Upper lobe of right lung (tissue), 1 donor: Measurements from ENCODE around the gene YIF1B. TPM values are rescaled to one million over a fixed set of nuclear protein-coding genes. Genes with fewer than 3 reads are reported as not detected.

Experiments used
- ATAC-seq: fragments of 200-7000 bp; cut with Tn5 transposase; one replicate; pipeline ENCODE4 v1.9.1; 2020; ENCODE audit warnings: mild to moderate bottlenecking, moderate library complexity
- DNase-seq: peaks from one replicate; pipeline ENCODE4 v3.0.0-alpha.2; 2020
- H3K27ac ChIP-seq: fragments of 200-600 bp; one replicate; pipeline ENCODE4 v1.8.0; 2022
- H3K27me3 ChIP-seq: fragments of 200-600 bp; one replicate; pipeline ENCODE4 v1.8.0; 2022; ENCODE audit warnings: mild to moderate bottlenecking
- H3K36me3 ChIP-seq: fragments of 200-600 bp; one replicate; pipeline ENCODE4 v1.8.0; 2022
- H3K4me1 ChIP-seq: fragments of 200-600 bp; one replicate; pipeline ENCODE4 v1.8.0; 2022
- H3K4me3 ChIP-seq: fragments of 200-600 bp; one replicate; pipeline ENCODE4 v1.8.0; 2022; ENCODE audit warnings: mild to moderate bottlenecking
- H3K9me3 ChIP-seq: fragments of 200-600 bp; one replicate; pipeline ENCODE4 v1.8.0; 2022
- intact Hi-C: fragments of 100-400 bp; cut with DNase I; formaldehyde crosslinking; loops from one replicate; pipeline ENCODE4 v1.11.0; 2022
- total RNA-seq: library from RNA; stranded (reverse); fragmentation: NEBNext Ultra II Directional; extraction: Animal tissue kit (Norgen Biotek cat#: 25700); gene quantifications from one replicate; pipeline ENCODE4 v1.2.1, GENCODE V29; 2021
- TF ChIP-seq, protein P1 (sequence below): fragments of 200-600 bp; IDR thresholded peaks from one replicate; pipeline ENCODE4 v1.8.0; 2022; ENCODE audit warnings: antibody characterized with exemption
- donor health status: DM: no; HTN: yes; CAD: no; lungs with severe emphysema.

YIF1B gene
- total RNA-seq, 1 donor from 2014 or later = 37.3 TPM

DNA sequence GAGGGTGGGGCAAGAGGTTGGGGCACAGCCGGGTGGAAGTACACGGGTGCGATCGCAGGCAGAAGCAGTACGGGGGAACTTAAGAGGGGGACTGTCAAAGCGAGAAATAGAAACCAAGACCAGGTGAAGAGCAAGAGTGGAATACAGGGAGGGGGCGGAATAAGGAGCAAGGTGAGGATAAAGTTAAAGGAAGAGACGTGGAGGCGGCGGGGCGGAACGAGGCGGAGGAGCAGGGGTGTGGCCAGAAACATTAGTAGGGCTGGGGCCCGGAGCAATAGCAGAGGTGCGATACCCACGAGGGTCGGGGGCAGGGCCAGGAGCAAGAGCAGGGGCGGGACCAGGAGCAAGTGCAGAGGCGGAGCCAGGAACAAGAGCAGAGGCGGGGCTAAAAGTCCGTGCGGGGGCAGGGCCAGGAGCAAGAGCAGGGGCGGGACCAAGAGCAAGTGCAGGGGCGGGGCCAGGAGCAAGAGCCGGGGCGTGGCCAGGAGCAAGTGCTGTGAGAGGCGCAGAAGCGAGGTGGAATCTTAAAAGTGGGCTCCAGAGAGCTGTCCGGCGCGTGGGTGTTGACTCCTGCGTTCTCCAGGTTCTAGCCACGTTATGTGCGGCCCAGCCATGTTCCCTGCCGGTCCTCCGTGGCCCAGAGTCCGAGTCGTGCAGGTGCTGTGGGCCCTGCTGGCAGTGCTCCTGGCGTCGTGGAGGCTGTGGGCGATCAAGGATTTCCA lies 21.1 kb upstream of the YIF1B start:
- Histone ChIP-seq H3K9me3 (no peaks in the 10 kb centered on the region), H3K27ac (peak overlapping the region; percentile 85), H3K4me3 (peak overlapping the region; percentile 79), H3K27me3 (no peaks in the 10 kb centered on the region), H3K4me1 (peaks cover 17% of the 10 kb centered on the region), H3K36me3 (no peaks in the 10 kb centered on the region)
- TF ChIP-seq, protein P1, sequence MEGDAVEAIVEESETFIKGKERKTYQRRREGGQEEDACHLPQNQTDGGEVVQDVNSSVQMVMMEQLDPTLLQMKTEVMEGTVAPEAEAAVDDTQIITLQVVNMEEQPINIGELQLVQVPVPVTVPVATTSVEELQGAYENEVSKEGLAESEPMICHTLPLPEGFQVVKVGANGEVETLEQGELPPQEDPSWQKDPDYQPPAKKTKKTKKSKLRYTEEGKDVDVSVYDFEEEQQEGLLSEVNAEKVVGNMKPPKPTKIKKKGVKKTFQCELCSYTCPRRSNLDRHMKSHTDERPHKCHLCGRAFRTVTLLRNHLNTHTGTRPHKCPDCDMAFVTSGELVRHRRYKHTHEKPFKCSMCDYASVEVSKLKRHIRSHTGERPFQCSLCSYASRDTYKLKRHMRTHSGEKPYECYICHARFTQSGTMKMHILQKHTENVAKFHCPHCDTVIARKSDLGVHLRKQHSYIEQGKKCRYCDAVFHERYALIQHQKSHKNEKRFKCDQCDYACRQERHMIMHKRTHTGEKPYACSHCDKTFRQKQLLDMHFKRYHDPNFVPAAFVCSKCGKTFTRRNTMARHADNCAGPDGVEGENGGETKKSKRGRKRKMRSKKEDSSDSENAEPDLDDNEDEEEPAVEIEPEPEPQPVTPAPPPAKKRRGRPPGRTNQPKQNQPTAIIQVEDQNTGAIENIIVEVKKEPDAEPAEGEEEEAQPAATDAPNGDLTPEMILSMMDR = no peak
- DNase-seq (peak; percentile 98), ATAC-seq (peak; percentile 89)
- intact Hi-C loops = no loop called here

DNA sequence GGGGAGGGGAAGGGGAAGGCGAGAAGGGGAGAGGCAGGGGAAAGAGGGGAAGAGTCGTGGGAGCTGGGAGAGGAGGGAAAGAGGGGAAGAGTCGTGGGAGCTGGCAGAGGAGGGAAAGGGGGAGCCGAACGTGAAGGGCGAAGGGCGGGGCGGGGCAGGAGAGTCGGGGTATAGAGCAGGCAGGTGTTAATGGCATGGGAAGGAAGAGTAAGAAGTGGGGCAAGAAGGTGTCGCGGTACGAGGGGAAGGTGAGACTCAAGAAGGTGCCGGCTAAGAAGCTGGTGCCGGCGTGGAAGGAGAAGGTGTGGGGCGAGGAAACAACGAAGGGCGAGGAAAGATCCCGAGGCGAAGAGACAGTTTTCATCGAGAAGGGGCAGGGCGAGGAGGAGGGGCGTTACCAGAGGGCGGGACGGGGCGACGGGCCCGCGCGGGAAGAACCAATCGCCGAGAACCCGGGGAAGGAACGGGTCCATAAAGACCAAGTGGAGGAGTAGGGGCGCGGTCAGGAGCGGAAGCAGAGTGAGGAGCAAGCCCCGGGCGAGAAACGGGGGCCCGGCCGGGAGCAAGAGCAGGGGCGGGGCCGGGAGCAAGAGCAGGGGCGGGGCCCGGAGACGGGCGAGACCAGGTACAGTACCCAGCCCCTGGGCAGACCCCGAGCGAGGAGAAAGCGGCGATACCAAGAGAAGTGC lies 20.3 kb upstream of the YIF1B start:
- intact Hi-C loops = no loop called here
- TF ChIP-seq, protein P1 = no peak
- ATAC-seq = peak; percentile 88
- Histone ChIP-seq H3K9me3 (no peaks in the 10 kb centered on the region), H3K27ac (peak overlapping the region; percentile 85), H3K4me1 (peaks cover 17% of the 10 kb centered on the region), H3K4me3 (peak overlapping the region; percentile 79), H3K27me3 (no peaks in the 10 kb centered on the region), H3K36me3 (no peaks in the 10 kb centered on the region)
- DNase-seq = peak; percentile 98

DNA sequence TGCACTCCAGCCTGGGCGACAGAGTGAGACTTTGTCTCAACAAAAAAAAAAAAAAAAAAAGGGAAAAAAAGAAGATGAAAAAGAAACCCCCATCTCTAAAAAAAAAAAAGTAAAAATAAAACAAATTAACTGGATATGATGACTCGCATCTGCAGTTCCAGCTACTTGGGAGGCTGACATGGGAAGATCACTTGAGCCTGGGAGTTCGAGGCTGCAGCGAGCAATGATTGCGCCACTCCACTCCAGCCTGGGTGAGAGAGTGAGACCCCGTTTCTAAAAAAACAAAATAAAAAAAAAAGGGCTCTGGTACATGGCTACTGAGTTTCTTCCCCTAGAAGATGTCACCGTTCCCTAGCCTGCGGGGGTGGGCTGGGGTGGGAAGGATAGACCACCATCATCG lies 17.5 kb upstream of the YIF1B start:
- TF ChIP-seq, protein P1 = no peak
- Histone ChIP-seq H3K4me1 (peaks cover 17% of the 10 kb centered on the region), H3K36me3 (peaks cover 2% of the 10 kb centered on the region), H3K27me3 (no peaks in the 10 kb centered on the region), H3K9me3 (no peaks in the 10 kb centered on the region), H3K4me3 (no peak overlapping the region), H3K27ac (no peak overlapping the region)
- ATAC-seq (no peak), DNase-seq (no peak)
- intact Hi-C loops = no loop called here

DNA sequence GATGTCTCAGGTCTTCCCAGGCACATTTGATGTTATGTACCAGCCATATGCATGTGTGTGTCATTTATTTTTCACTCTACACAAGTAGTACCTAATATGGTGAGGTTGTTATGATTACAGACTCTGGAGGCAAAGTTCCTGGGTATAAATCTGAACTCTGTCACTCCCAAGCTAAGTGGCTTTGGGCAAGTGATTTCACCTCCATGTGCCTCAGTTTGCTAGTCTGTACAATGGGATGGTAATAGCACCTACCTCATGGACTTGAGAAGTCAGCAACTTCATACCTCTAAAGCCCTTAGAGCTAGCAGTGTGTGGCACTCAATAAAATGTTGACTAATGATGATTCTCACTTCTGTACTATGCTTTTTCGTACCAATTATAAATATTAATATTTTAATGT lies 16.0 kb upstream of the YIF1B start:
- Histone ChIP-seq H3K36me3 (peaks cover 18% of the 10 kb centered on the region), H3K27me3 (no peaks in the 10 kb centered on the region), H3K27ac (no peak overlapping the region), H3K4me3 (no peak overlapping the region), H3K9me3 (no peaks in the 10 kb centered on the region), H3K4me1 (peaks cover 4% of the 10 kb centered on the region)
- no peak for DNase-seq
- ATAC-seq = no peak
- TF ChIP-seq, protein P1 = no peak
- intact Hi-C loops = no loop called here

DNA sequence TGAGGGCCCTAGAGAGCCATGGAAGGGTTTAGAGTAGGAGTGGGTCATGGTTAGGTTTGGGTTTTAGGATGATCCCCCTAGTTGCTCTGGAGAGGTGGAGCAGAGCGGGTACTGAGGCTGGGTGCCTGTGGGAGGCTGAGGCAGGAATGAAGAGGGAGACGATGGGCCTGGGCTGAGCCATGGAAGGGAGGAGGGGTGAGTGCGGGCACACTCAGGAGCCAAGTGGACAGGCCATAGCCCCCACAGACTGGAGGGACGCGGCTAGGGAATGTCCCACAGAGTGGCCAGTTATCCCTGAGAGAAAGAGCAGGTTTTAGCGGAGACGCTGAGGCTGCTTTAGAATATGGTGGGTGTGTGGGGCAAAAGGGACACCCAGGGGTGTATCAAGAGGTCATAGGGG lies 13.9 kb upstream of the YIF1B start:
- peaks cover 29% of the 10 kb centered on the region for H3K36me3 ChIP-seq
- no peak overlapping the region for H3K4me3 ChIP-seq
- no peak overlapping the region for H3K27ac ChIP-seq
- ATAC-seq (no peak), DNase-seq (no peak)
- intact Hi-C loops = loop anchor here (5.0 kb wide), 1 partner anchor 92 kb away; no protein-coding TSS in a partner anchor
- H3K27me3 ChIP-seq = no peaks in the 10 kb centered on the region
- TF ChIP-seq, protein P1 = no peak
- no peaks in the 10 kb centered on the region for H3K4me1 ChIP-seq
- H3K9me3 ChIP-seq = no peaks in the 10 kb centered on the region
